ENCODE measurements around the gene SH3PXD2A. TPM values are rescaled to one million over a fixed set of nuclear protein-coding genes. Genes with fewer than 3 reads are reported as not detected.
"Not testable (repeated sequence)": the region's sequence is repeated elsewhere in the genome, so short reads cannot be mapped to it uniquely, and the experiment has no call there.

SH3PXD2A gene
- total RNA-seq, 1 experiment from 2014 or later, result 0.48 TPM

GRCh38 chr10:103736044-103736443, 119.3 kb downstream of the SH3PXD2A start:
- no peak for DNase-seq (ENCODE audit: low read depth, low spot score)
- in situ Hi-C loops (cut with HindIII; ENCODE audit: low pct_unique_long_range_greater_than_20kb, low sequenced_read_pairs), result no loop called here

- DNase-seq (ENCODE audit: low read depth, low spot score), result no peak
- in situ Hi-C loops (cut with HindIII; ENCODE audit: low pct_unique_long_range_greater_than_20kb, low sequenced_read_pairs), result no loop called here
These were observed 120.6 kb downstream of the SH3PXD2A start for GRCh38 chr10:103734731-103735130.

- DNase-seq (ENCODE audit: low read depth, low spot score), result no peak
- in situ Hi-C loops (cut with HindIII; ENCODE audit: low pct_unique_long_range_greater_than_20kb, low sequenced_read_pairs), result no loop called here
These were observed 122.3 kb downstream of the SH3PXD2A start for GRCh38 chr10:103733045-103733419.

- no peak for DNase-seq (ENCODE audit: low read depth, low spot score)
- in situ Hi-C loops (cut with HindIII; ENCODE audit: low pct_unique_long_range_greater_than_20kb, low sequenced_read_pairs), result no loop called here
These were observed 122.9 kb downstream of the SH3PXD2A start for GRCh38 chr10:103732339-103733044.

GRCh38 chr10:103731609-103732270, 123.6 kb downstream of the SH3PXD2A start:
- in situ Hi-C loops (cut with HindIII; ENCODE audit: low pct_unique_long_range_greater_than_20kb, low sequenced_read_pairs), result no loop called here
- peak; percentile 38 for DNase-seq (ENCODE audit: low read depth, low spot score)

GRCh38 chr10:103731026-103731425, 124.3 kb downstream of the SH3PXD2A start:
- in situ Hi-C loops (cut with HindIII; ENCODE audit: low pct_unique_long_range_greater_than_20kb, low sequenced_read_pairs); DNase-seq (ENCODE audit: low read depth, low spot score): not testable (repeated sequence)

GRCh38 chr10:103729851-103730250, 125.5 kb downstream of the SH3PXD2A start:
- DNase-seq (ENCODE audit: low read depth, low spot score), result no peak
- in situ Hi-C loops (cut with HindIII; ENCODE audit: low pct_unique_long_range_greater_than_20kb, low sequenced_read_pairs), result no loop called here

- in situ Hi-C loops (cut with HindIII; ENCODE audit: low pct_unique_long_range_greater_than_20kb, low sequenced_read_pairs), result no loop called here
- no peak for DNase-seq (ENCODE audit: low read depth, low spot score)
These were observed 127.2 kb downstream of the SH3PXD2A start for GRCh38 chr10:103727991-103728689.

- DNase-seq (ENCODE audit: low read depth, low spot score), result peak; percentile 89
- in situ Hi-C loops (cut with HindIII; ENCODE audit: low pct_unique_long_range_greater_than_20kb, low sequenced_read_pairs), result no loop called here
These were observed 127.8 kb downstream of the SH3PXD2A start for GRCh38 chr10:103727546-103727963.

GRCh38 chr10:103726637-103727036, 128.7 kb downstream of the SH3PXD2A start:
- DNase-seq (ENCODE audit: low read depth, low spot score), result no peak
- in situ Hi-C loops (cut with HindIII; ENCODE audit: low pct_unique_long_range_greater_than_20kb, low sequenced_read_pairs), result no loop called here

- in situ Hi-C loops (cut with HindIII; ENCODE audit: low pct_unique_long_range_greater_than_20kb, low sequenced_read_pairs), result no loop called here
- no peak for DNase-seq (ENCODE audit: low read depth, low spot score)
These were observed 130.1 kb downstream of the SH3PXD2A start for GRCh38 chr10:103725242-103725641.

GRCh38 chr10:103724771-103725170, 130.6 kb downstream of the SH3PXD2A start:
- in situ Hi-C loops (cut with HindIII; ENCODE audit: low pct_unique_long_range_greater_than_20kb, low sequenced_read_pairs), result no loop called here
- no peak for DNase-seq (ENCODE audit: low read depth, low spot score)

- DNase-seq (ENCODE audit: low read depth, low spot score), result no peak
- in situ Hi-C loops (cut with HindIII; ENCODE audit: low pct_unique_long_range_greater_than_20kb, low sequenced_read_pairs), result no loop called here
These were observed 131.3 kb downstream of the SH3PXD2A start for GRCh38 chr10:103724074-103724473.

GRCh38 chr10:103723557-103723956, 131.8 kb downstream of the SH3PXD2A start:
- in situ Hi-C loops (cut with HindIII; ENCODE audit: low pct_unique_long_range_greater_than_20kb, low sequenced_read_pairs), result no loop called here

GRCh38 chr10:103722632-103723031, 132.7 kb downstream of the SH3PXD2A start:
- in situ Hi-C loops (cut with HindIII; ENCODE audit: low pct_unique_long_range_greater_than_20kb, low sequenced_read_pairs), result no loop called here
- DNase-seq (ENCODE audit: low read depth, low spot score), result no peak

More at GRCh38 chr10:103723557-103723956, 131.8 kb downstream of the SH3PXD2A start:
- no peak for DNase-seq (ENCODE audit: low read depth, low spot score)

- in situ Hi-C loops (cut with HindIII; ENCODE audit: low pct_unique_long_range_greater_than_20kb, low sequenced_read_pairs), result no loop called here
- DNase-seq (ENCODE audit: low read depth, low spot score), result no peak
These were observed 134.4 kb downstream of the SH3PXD2A start for GRCh38 chr10:103720964-103721335.

- no peak for DNase-seq (ENCODE audit: low read depth, low spot score)
- in situ Hi-C loops (cut with HindIII; ENCODE audit: low pct_unique_long_range_greater_than_20kb, low sequenced_read_pairs), result no loop called here
These were observed 134.9 kb downstream of the SH3PXD2A start for GRCh38 chr10:103720328-103720963.

GRCh38 chr10:103719036-103719435, 136.3 kb downstream of the SH3PXD2A start:
- in situ Hi-C loops (cut with HindIII; ENCODE audit: low pct_unique_long_range_greater_than_20kb, low sequenced_read_pairs), result no loop called here

More at GRCh38 chr10:103719036-103719435, 136.3 kb downstream of the SH3PXD2A start:
- no peak for DNase-seq (ENCODE audit: low read depth, low spot score)
